Fibroblast of lung (primary cell): ENCODE data around the gene DIP2C.

ENCODE experiments used
- EZH2 ChIP-seq: IDR thresholded peaks from 2 replicates; pipeline ENCODE4 v1.5.1; 2012; ENCODE audit warnings: low read length, control low read depth, mild to moderate bottlenecking; ENCODE audit errors: missing control alignments
- TF ChIP-seq, protein P1 (sequence below), 2 donors: IDR thresholded peaks in 1 of 2; conservative IDR thresholded peaks in 1 of 2; 1 replicate in 1 of 2; 2 replicates in 1 of 2; pipeline ENCODE4 v1.5.1; 2011 to 2012; ENCODE audit warnings: low read length in 2 of 2, control low read depth in 1 of 2, inconsistent platforms in 1 of 2, low read depth in 1 of 2, mild to moderate bottlenecking in 1 of 2

DNA sequence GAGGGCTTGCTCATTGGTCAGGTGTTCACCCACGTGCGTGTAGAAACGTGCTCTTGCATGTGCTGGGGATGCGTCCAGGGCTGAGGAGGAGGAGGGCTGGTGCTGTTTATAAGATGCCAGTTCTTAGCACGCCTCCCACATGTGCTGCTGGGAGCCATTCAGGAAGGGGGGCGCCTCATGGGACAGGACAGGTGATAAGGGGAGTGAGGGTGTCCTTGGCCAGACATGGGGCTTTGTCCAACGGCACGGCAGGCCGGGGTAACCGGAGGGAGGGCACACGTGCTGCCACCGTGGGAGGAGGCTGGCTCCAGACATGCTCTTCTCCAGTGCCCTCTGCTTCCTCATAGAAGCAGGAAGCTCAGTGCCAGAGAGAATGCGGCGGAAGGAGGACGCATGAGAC, 404.3 kb downstream of the DIP2C start:
- TF ChIP-seq, protein P1, sequence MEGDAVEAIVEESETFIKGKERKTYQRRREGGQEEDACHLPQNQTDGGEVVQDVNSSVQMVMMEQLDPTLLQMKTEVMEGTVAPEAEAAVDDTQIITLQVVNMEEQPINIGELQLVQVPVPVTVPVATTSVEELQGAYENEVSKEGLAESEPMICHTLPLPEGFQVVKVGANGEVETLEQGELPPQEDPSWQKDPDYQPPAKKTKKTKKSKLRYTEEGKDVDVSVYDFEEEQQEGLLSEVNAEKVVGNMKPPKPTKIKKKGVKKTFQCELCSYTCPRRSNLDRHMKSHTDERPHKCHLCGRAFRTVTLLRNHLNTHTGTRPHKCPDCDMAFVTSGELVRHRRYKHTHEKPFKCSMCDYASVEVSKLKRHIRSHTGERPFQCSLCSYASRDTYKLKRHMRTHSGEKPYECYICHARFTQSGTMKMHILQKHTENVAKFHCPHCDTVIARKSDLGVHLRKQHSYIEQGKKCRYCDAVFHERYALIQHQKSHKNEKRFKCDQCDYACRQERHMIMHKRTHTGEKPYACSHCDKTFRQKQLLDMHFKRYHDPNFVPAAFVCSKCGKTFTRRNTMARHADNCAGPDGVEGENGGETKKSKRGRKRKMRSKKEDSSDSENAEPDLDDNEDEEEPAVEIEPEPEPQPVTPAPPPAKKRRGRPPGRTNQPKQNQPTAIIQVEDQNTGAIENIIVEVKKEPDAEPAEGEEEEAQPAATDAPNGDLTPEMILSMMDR (conservative IDR thresholded peaks at IDR 0.05 in 1 of 2, IDR thresholded peaks at IDR 0.05 in 1 of 2; ENCODE audit: low read depth in 1 of 2, low read length in 2 of 2) = no peak
- TF ChIP-seq EZH2 = no peak
